Effector CD8-positive, alpha-beta T cell (primary cell): ENCODE results near the gene BRIX1.
"Not testable (repeated sequence)": the region's sequence is repeated elsewhere in the genome, so short reads cannot be mapped to it uniquely, and the experiment has no call there.

ENCODE experiments used
- DNase-seq: peaks from one replicate; lab custom pipeline; 2025; lab: John Stamatoyannopoulos, UW

The BRIX1 gene

DNA sequence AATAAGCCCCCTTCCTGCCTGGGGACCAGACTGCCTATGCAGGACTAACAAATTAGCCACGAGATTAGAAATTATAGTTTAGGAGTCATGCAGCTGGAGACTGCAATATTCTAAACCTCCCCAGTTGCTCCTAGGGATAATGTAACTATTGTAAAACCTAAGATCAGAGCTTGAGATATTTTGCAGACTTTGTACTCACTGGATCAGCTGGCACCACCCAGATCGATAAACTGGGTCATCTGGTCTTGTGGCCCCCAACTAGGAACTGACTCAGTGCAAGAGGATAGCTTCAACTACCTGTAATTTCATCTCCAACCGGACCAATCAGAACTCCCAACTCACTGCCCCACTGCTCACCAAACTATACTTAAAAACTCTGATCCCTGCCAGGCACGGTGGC lies 52.0 kb downstream of the BRIX1 start:
- no peak for DNase-seq

- no peak for DNase-seq
These were observed 52.7 kb downstream of the BRIX1 start for GRCh38 chr5:34968258-34968657.

GRCh38 chr5:34970552-34970951 lies 55.0 kb downstream of the BRIX1 start:
- no peak for DNase-seq

- DNase-seq = not testable (repeated sequence)
These were observed 56.1 kb downstream of the BRIX1 start for GRCh38 chr5:34971655-34972054.
